NCI-H345 (cell line): ENCODE data around the gene SZT2.
"Not testable (repeated sequence)": the region's sequence is repeated elsewhere in the genome, so short reads cannot be mapped to it uniquely, and the experiment has no call there.

Experiments
- DNase-seq: peaks from one replicate; lab custom pipeline; 2025; lab: John Stamatoyannopoulos, UW

SZT2 gene

GRCh38 chr1:43491061-43491460, 101.4 kb downstream of the SZT2 start:
- DNase-seq: no peak

GRCh38 chr1:43492826-43493225, 103.1 kb downstream of the SZT2 start:
- no peak for DNase-seq

- no peak for DNase-seq
Observed at GRCh38 chr1:43493661-43494450, 104.2 kb downstream of the SZT2 start.

- no peak for DNase-seq
Observed at GRCh38 chr1:43495204-43495603, 105.5 kb downstream of the SZT2 start.

- no peak for DNase-seq
Observed at GRCh38 chr1:43499898-43500297, 110.2 kb downstream of the SZT2 start.

- not testable (repeated sequence) for DNase-seq
Observed at GRCh38 chr1:43501806-43502205, 112.1 kb downstream of the SZT2 start.

- no peak for DNase-seq
Observed at GRCh38 chr1:43503534-43503933, 113.8 kb downstream of the SZT2 start.
